Measurements from ENCODE around the gene AKT3.
"Not testable (repeated sequence)": the region's sequence is repeated elsewhere in the genome, so short reads cannot be mapped to it uniquely, and the experiment has no call there.

Gene AKT3

GRCh38 chr1:243680860-243681259 lies 169.2 kb downstream of the AKT3 start:
- no peak for DNase-seq

GRCh38 chr1:243672539-243673074 lies 177.4 kb downstream of the AKT3 start:
- DNase-seq: no peak

GRCh38 chr1:243667591-243667990 lies 182.5 kb downstream of the AKT3 start:
- no peak for DNase-seq

GRCh38 chr1:243667133-243667532 lies 182.9 kb downstream of the AKT3 start:
- DNase-seq: no peak

- no peak for DNase-seq
Measured at GRCh38 chr1:243663651-243664050, 186.4 kb downstream of the AKT3 start.

DNA sequence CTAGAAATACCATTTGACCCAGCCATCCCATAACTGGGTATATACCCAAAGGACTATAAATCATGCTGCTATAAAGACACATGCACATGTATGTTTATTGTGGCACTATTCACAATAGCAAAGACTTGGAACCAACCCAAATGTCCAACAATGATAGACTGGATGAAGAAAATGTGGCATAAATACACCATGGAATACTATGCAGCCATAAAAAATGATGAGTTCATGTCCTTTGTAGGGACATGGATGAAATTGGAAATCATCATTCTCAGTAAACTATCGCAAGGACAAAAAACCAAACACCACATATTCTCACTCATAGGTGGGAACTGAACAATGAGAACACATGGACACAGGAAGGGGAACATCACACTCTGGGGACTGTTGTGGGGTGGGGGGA lies 187.9 kb downstream of the AKT3 start:
- not testable (repeated sequence) for DNase-seq

GRCh38 chr1:243658594-243659105 lies 191.4 kb downstream of the AKT3 start:
- DNase-seq: no peak

DNA sequence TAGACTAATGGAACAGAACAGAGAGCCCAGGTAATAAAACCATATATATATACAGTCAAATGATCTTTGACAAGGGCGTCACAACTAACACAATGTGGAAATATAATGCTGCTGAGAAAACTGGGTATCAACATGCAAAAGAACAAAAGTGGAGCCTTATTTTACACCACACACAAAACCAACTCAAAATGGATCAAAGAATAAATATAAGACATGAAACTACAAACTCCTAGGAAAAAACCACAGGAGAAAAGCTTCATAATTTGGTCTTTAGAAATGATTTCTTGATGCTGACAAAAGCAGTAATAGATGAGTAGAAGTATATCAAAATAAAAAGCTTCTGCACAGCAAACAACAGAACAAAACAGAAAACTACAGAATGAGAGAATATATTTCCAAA lies 192.2 kb downstream of the AKT3 start:
- DNase-seq: no peak

GRCh38 chr1:243649530-243649929 lies 200.5 kb downstream of the AKT3 start:
- DNase-seq: not testable (repeated sequence)

GRCh38 chr1:243646841-243647240 lies 203.2 kb downstream of the AKT3 start:
- DNase-seq: no peak

DNA sequence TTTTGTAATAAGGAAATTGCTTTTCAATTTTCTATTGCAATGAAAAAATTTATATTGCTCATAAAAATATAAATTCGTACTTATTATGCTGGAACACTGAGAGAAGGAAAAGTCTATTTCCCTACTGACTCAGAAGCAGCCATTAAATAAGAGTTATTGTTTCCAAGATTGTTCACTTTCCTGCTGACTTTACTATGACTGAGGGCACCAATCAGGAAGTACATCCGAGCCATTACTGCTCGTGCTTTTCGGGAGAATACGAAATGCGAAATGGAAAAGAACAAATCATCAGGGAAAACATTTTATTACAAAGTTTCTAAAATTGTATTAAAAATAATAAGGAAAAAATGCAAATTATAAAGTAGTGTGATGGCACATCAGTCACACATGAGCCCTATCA lies 204.8 kb downstream of the AKT3 start:
- DNase-seq: no peak

DNA sequence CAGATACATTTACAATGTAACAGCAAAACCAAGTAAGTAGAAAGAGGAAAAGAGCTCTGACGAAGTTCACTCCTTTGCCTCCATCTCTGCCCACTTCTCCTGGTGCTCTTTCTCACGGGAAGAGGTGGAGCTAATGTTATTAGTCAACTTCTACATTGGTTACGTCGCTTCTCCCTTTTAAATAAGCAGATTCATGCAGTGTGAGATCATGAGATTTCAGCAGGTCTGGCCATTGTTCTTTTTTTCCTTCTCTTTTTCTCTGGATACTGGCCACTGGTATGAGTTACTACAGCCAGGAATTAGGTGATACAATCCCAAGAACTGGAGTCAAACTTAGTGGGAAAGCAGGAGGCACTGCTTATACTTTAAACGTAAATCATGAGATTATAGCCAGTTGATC lies 207.1 kb downstream of the AKT3 start:
- DNase-seq: no peak

- no peak for DNase-seq
Measured at GRCh38 chr1:243639027-243639658, 210.9 kb downstream of the AKT3 start.

GRCh38 chr1:243638186-243638585 lies 211.9 kb downstream of the AKT3 start:
- DNase-seq: no peak

DNA sequence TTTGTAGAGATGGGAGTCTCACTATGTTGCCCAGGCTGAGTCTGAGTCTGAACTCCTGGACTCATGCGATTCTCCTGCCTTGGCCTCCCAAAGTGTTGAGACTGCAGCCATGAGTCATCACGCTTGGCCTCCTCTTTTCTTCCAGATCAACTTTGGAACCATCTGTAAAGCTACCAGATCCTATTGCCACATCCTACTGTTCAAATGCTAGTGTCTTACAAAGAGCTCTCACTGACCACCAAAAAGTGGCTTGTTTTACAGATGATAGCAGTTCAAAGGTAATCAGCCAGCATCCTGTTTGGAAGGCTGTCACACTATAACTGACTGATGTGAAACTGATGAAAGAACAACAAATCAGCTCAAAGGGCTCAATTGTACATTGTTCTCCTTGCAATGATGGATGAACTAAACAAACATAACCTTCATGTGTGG lies 221.6 kb downstream of the AKT3 start:
- DNase-seq: no peak

- no peak for DNase-seq
Measured at GRCh38 chr1:243623841-243624240, 226.2 kb downstream of the AKT3 start.

GRCh38 chr1:243621973-243622372 lies 228.1 kb downstream of the AKT3 start:
- no peak for DNase-seq

DNA sequence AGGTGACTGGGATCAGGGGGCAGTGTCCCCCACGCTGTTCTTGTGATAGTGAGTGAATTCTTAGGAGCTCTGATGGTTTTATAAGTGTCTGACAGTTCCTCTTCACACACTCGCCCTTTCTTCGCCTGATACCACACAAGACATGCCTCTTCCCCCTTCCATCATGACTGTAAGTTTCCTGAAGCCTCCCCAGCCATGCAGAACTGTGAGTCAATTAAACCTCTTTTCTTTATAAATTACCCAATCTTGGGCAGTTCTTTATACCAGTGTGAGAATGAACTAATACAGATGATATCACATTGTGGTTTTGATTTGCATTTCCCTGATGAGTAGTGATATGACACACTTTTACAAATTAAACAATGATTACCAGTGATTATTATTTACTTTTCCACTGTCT lies 229.9 kb downstream of the AKT3 start:
- no peak for DNase-seq

DNA sequence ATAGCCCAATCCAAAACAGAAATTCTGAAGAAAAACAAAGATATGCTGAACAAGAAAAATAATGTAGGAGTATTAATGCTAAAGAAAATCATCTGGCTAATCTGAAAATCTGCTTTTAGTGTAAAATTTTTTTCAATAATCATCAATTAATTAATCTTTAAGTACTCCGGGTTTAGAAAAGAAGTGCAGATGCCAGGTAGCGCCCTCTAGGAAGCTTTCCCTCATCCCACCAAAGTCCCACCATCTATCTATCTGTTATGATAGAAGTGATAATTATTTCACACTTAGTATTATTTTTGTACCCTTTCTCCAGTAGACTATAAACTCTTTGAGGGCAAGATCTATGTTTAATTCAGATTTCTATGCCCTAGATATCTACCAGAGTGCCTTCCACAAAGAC lies 240.3 kb downstream of the AKT3 start:
- DNase-seq: no peak

DNA sequence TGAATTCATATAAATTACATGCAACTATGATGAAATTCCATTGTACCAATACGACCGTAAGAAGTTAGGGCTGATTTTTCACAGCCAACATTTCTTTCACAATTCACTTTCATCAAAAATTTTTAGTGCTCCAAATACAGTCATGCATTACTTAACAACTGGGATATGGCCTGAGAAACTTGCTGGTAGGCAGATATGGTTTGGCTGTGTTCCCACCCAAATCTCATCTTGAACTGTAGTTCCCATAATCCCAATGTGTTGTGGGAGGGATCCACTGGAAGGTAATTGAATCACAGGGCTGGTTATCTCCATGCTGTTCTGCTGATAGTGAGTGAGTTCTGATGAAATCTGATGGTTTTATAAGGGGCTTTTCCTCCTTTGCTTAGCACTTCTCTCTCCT lies 244.4 kb downstream of the AKT3 start:
- no peak for DNase-seq

- DNase-seq: no peak
Measured at GRCh38 chr1:243601720-243602119, 248.3 kb downstream of the AKT3 start.

DNA sequence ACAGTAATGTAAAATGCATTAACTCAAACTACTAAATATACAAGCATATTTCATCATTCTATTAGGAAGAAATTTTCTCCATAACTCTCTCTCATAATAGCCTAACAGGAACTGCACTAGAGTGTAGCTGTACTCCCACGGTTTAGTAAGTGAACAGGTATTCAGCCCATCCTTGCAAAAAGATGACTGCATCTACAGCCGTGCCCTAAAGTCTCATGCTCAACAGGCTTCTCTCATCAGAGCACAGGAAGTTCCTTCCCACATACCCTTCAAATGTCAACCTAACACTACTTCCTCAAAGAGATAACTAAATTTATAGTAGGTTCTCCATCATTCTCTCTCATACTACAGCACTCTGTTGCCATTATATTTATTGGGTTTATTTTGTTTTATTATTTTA lies 251.6 kb downstream of the AKT3 start:
- DNase-seq: no peak

DNA sequence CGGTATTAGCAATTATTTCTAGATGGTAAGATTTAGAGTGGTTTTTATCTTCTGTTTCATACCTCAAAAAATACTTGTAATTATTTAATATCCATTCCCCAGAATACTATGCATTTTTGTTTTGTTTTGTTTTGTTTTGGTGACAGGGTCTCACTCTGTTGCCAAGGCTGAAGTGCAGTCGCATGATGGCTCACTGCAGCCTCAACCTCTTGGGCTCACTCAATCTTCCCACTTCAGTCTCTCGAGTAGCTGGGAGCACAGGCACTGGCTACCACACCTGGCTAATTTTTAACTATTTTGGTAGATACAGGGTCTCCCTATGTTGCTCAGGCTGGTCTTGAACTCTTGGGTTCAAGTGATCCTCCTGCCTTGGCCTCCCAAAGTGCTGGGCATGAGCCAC lies 252.7 kb downstream of the AKT3 start:
- DNase-seq: no peak

DNA sequence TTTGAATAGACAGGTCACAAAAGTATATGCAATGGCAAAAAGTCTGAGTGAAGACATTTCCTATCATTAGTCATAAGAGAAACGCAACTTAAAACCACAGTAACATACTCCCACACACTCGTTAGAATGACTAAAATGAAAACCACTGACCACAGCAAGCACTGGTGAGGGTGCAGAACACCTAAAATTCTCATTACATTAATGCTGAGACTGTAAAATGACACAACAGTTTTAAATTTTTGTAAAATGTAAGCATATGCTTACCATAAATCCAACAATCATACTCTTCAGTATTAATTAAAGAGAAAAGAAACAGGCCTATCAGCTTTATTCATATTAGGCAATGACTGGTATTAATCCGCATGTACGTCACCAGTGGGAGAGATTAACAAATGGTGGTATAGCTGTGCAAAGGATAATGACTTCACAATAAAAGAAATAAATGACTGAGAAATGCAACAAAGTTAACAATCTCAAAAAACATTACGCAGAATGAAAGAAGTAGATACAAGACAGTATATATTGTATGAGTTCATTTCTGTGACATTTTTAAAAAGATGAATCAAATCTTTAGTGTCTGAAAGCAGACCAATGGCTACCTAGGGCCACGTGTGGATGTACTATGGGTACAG lies 253.5 kb downstream of the AKT3 start:
- DNase-seq: no peak

Data from activated T-cell treated with anti-CD3 and anti-CD28 coated beads, Interleukin-2, amount 50 U/mL, for 1 hour (primary cell).